Measurements from ENCODE around the gene FRMD4A.

- no peak for TF ChIP-seq POLR2AphosphoS5 (IDR thresholded peaks at IDR 0.05; ENCODE audit: low read depth, low read length)
- no peak for TF ChIP-seq POLR2A (IDR thresholded peaks at IDR 0.05; ENCODE audit: low read depth, low read length)
These were observed 491.2 kb downstream of the FRMD4A start for GRCh38 chr10:13839430-13839990.

Data from GM12892 (cell line).